ENCODE measurements around the gene DDX54. TPM values are rescaled to one million over a fixed set of nuclear protein-coding genes. Genes with fewer than 3 reads are reported as not detected.
"Not testable (repeated sequence)": the region's sequence is repeated elsewhere in the genome, so short reads cannot be mapped to it uniquely, and the experiment has no call there.

Gene DDX54
- total RNA-seq, 1 experiment from 2014 or later = 61.9 TPM

- no peak for DNase-seq (ENCODE audit: extremely low read depth, low read depth)
Observed at GRCh38 chr12:113129664-113130456, 55.4 kb downstream of the DDX54 start.

- DNase-seq (ENCODE audit: extremely low read depth, low read depth) = no peak
Observed at GRCh38 chr12:113128802-113129663, 56.2 kb downstream of the DDX54 start.

GRCh38 chr12:113127791-113128199 is 57.5 kb downstream of the DDX54 start:
- DNase-seq (ENCODE audit: extremely low read depth, low read depth) = no peak

- no peak for DNase-seq (ENCODE audit: extremely low read depth, low read depth)
Observed at GRCh38 chr12:113120670-113121370, 64.5 kb downstream of the DDX54 start.

GRCh38 chr12:113119980-113120669 is 65.2 kb downstream of the DDX54 start:
- no peak for DNase-seq (ENCODE audit: extremely low read depth, low read depth)

GRCh38 chr12:113118142-113118541 is 67.1 kb downstream of the DDX54 start:
- no peak for DNase-seq (ENCODE audit: extremely low read depth, low read depth)

GRCh38 chr12:113117684-113118083 is 67.6 kb downstream of the DDX54 start:
- not testable (repeated sequence) for DNase-seq (ENCODE audit: extremely low read depth, low read depth)

GRCh38 chr12:113116875-113117274 is 68.4 kb downstream of the DDX54 start:
- no peak for DNase-seq (ENCODE audit: extremely low read depth, low read depth)

- DNase-seq (ENCODE audit: extremely low read depth, low read depth) = no peak
Observed at GRCh38 chr12:113115455-113116126, 69.7 kb downstream of the DDX54 start.

- no peak for DNase-seq (ENCODE audit: extremely low read depth, low read depth)
Observed at GRCh38 chr12:113114447-113115178, 70.7 kb downstream of the DDX54 start.

- DNase-seq (ENCODE audit: extremely low read depth, low read depth) = no peak
Observed at GRCh38 chr12:113113397-113113796, 71.9 kb downstream of the DDX54 start.

GRCh38 chr12:113112043-113112899 is 73.0 kb downstream of the DDX54 start:
- DNase-seq (ENCODE audit: extremely low read depth, low read depth) = no peak

- DNase-seq (ENCODE audit: extremely low read depth, low read depth) = no peak
Observed at GRCh38 chr12:113111247-113111646, 74.0 kb downstream of the DDX54 start.

- no peak for DNase-seq (ENCODE audit: extremely low read depth, low read depth)
Observed at GRCh38 chr12:113109872-113110599, 75.2 kb downstream of the DDX54 start.

GRCh38 chr12:113109360-113109759 is 75.9 kb downstream of the DDX54 start:
- DNase-seq (ENCODE audit: extremely low read depth, low read depth) = no peak

GRCh38 chr12:113108308-113108707 is 77.0 kb downstream of the DDX54 start:
- DNase-seq (ENCODE audit: extremely low read depth, low read depth) = no peak

Data from NCI-H460 (cell line).